GM12892 (cell line): ENCODE measurements around the gene PPP1R37.

ENCODE experiments used
- POLR2A ChIP-seq: IDR thresholded peaks from 2 replicates; pipeline ENCODE4 v1.6.1; 2011; ENCODE audit warnings: low read depth, low read length, control low read depth
- POLR2AphosphoS5 ChIP-seq: IDR thresholded peaks from 2 replicates; pipeline ENCODE4 v1.6.1; 2011; ENCODE audit warnings: low read depth, low read length, control low read depth
- TAF1 ChIP-seq: IDR thresholded peaks from 2 replicates; pipeline ENCODE4 v1.6.1; 2011; ENCODE audit warnings: low read depth, mild to moderate bottlenecking, control low read depth, low read length, borderline replicate concordance

- TF ChIP-seq POLR2AphosphoS5 = no peak
- TF ChIP-seq TAF1 = no peak
- TF ChIP-seq POLR2A = no peak
Observed at GRCh38 chr19:45094137-45094536, 1.2 kb downstream of the PPP1R37 start.
